ENCODE measurements around the gene HSPA5.
"Not testable (repeated sequence)": the region's sequence is repeated elsewhere in the genome, so short reads cannot be mapped to it uniquely, and the experiment has no call there.

The HSPA5 gene

GRCh38 chr9:125238915-125239446 lies 2.2 kb downstream of the HSPA5 start:
- Histone ChIP-seq H3K4me3 (ENCODE audit: low read length, poor library complexity, severe bottlenecking) (peak overlapping the region; percentile 98), H3K79me2 (ENCODE audit: insufficient read depth, low read length) (peaks cover 73% of the 10 kb centered on the region), H4K20me1 (ENCODE audit: insufficient read depth, low read length, poor library complexity, severe bottlenecking) (peaks cover 63% of the 10 kb centered on the region), H3K4me1 (ENCODE audit: insufficient read depth, low read length, poor library complexity, severe bottlenecking) (peaks cover 53% of the 10 kb centered on the region), H3K9me2 (replicated peaks; ENCODE audit: low read depth, low read length) (no peaks in the 10 kb centered on the region), H3K36me3 (ENCODE audit: insufficient read depth, low read length) (peaks cover 57% of the 10 kb centered on the region), H2AFZ (ENCODE audit: low read length) (no peak overlapping the region), H3K9ac (ENCODE audit: low read depth, low read length, poor library complexity, severe bottlenecking) (peak overlapping the region; percentile 99), H3F3A (ENCODE audit: low read depth) (peaks cover 10% of the 10 kb centered on the region; the same call in 1 of the 2 replicates), H3K4me2 (ENCODE audit: low read depth, low read length, poor library complexity, severe bottlenecking) (peak overlapping the region; percentile 88), H3K27me3 (ENCODE audit: insufficient read depth, low read length, poor library complexity, severe bottlenecking) (no peaks in the 10 kb centered on the region), H3K9me3 (ENCODE audit: insufficient read depth, low read depth, low read length) (no peaks in the 10 kb centered on the region)
- no peak for TF ChIP-seq CTCF (conservative IDR thresholded peaks at IDR 0.05; ENCODE audit: low read length)
- no peak for TF ChIP-seq EZH2phosphoT487 (IDR thresholded peaks at IDR 0.05; ENCODE audit: borderline replicate concordance)

GRCh38 chr9:125238127-125238914 lies 2.8 kb downstream of the HSPA5 start:
- peaks cover 63% of the 10 kb centered on the region for H3K36me3 ChIP-seq (ENCODE audit: insufficient read depth, low read length)
- peak overlapping the region; percentile 99 for H3K9ac ChIP-seq (ENCODE audit: low read depth, low read length, poor library complexity, severe bottlenecking)
- H3K4me1 ChIP-seq (ENCODE audit: insufficient read depth, low read length, poor library complexity, severe bottlenecking), result peaks cover 53% of the 10 kb centered on the region

GRCh38 chr9:125236520-125237159 lies 4.5 kb downstream of the HSPA5 start:
- not testable (repeated sequence) for H3K27me3 ChIP-seq (ENCODE audit: insufficient read depth, low read length, poor library complexity, severe bottlenecking); H3K9me3 ChIP-seq (ENCODE audit: insufficient read depth, low read depth, low read length); H2AFZ ChIP-seq (ENCODE audit: low read length); H3K9me2 ChIP-seq (replicated peaks; ENCODE audit: low read depth, low read length)
- peaks cover 65% of the 10 kb centered on the region for H3K79me2 ChIP-seq (ENCODE audit: insufficient read depth, low read length)
- H3K36me3 ChIP-seq (ENCODE audit: insufficient read depth, low read length), result peaks cover 64% of the 10 kb centered on the region
- H3K4me3 ChIP-seq (ENCODE audit: low read length, poor library complexity, severe bottlenecking), result peak overlapping the region; percentile 98
- H4K20me1 ChIP-seq (ENCODE audit: insufficient read depth, low read length, poor library complexity, severe bottlenecking), result peaks cover 67% of the 10 kb centered on the region
- peak overlapping the region; percentile 88 for H3K4me2 ChIP-seq (ENCODE audit: low read depth, low read length, poor library complexity, severe bottlenecking)
- H3K4me1 ChIP-seq (ENCODE audit: insufficient read depth, low read length, poor library complexity, severe bottlenecking), result peaks cover 45% of the 10 kb centered on the region
- peaks cover 15% of the 10 kb centered on the region for H3F3A ChIP-seq (ENCODE audit: low read depth)
- peak overlapping the region; percentile 99 for H3K9ac ChIP-seq (ENCODE audit: low read depth, low read length, poor library complexity, severe bottlenecking)

More at GRCh38 chr9:125238127-125238914, 2.8 kb downstream of the HSPA5 start:
- Histone ChIP-seq H3K4me3 (ENCODE audit: low read length, poor library complexity, severe bottlenecking) (peak overlapping the region; percentile 98), H3K79me2 (ENCODE audit: insufficient read depth, low read length) (peaks cover 73% of the 10 kb centered on the region), H2AFZ (ENCODE audit: low read length) (no peak overlapping the region), H3K9me2 (replicated peaks; ENCODE audit: low read depth, low read length) (no peaks in the 10 kb centered on the region), H3F3A (ENCODE audit: low read depth) (peaks cover 15% of the 10 kb centered on the region), H4K20me1 (ENCODE audit: insufficient read depth, low read length, poor library complexity, severe bottlenecking) (peaks cover 67% of the 10 kb centered on the region), H3K9me3 (ENCODE audit: insufficient read depth, low read depth, low read length) (no peaks in the 10 kb centered on the region), H3K27me3 (ENCODE audit: insufficient read depth, low read length, poor library complexity, severe bottlenecking) (no peaks in the 10 kb centered on the region), H3K4me2 (ENCODE audit: low read depth, low read length, poor library complexity, severe bottlenecking) (peak overlapping the region; percentile 88)
- no peak for TF ChIP-seq EZH2phosphoT487 (IDR thresholded peaks at IDR 0.05; ENCODE audit: borderline replicate concordance)
- no peak for TF ChIP-seq CTCF (conservative IDR thresholded peaks at IDR 0.05; ENCODE audit: low read length)
